NCI-H526 (cell line): ENCODE data around the gene CDH4.
"Not testable (repeated sequence)": the region's sequence is repeated elsewhere in the genome, so short reads cannot be mapped to it uniquely, and the experiment has no call there.

Experiments used
- DNase-seq, 2 experiments: peaks; one replicate each; lab custom pipeline; 2025; lab: John Stamatoyannopoulos, UW

The CDH4 gene

DNA sequence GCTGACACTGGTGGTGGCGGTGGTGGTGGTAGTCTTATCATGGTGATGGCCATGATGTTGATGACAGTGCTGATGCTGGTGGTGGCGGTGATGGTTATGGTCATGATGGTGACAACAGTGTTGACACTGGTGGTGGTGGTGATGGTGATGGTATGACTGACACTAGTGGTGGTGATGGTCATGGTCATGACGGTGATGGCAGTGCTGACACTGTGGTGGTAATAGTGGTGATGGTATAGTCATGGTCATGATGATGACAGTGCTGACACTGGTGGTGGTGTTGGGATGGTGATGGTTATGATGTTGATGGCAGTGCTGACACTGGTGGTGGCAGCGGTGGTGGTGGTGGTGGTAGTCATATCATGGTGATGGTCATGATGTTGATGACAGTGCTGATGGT is 205.7 kb downstream of the CDH4 start:
- DNase-seq: no peak

DNA sequence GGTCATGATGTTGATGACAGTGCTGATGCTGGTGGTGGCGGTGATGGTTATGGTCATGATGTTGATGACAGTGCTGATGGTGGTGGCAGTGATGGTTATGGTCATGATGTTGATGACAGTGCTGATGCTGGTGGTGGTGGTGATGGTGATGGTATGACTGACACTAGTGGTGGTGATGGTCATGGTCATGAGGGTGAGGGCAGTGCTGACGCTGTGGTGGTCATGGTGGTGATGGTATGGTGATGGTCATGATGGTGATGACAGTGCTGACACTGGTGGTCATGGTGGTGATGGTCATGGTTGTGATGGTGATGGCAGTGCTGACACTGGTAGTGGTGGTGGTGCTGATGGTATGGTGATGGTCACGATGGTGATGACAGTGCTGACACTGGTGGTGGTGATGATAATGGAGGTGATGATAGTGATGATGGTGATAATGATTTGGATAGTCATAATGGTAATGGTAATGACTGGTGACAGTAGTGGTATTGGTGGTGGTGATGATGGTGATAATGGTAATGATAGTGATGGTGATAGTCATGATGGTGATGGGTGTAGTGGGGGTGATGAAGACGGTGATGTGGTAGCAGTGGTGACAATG is 206.2 kb downstream of the CDH4 start:
- DNase-seq: no peak

DNA sequence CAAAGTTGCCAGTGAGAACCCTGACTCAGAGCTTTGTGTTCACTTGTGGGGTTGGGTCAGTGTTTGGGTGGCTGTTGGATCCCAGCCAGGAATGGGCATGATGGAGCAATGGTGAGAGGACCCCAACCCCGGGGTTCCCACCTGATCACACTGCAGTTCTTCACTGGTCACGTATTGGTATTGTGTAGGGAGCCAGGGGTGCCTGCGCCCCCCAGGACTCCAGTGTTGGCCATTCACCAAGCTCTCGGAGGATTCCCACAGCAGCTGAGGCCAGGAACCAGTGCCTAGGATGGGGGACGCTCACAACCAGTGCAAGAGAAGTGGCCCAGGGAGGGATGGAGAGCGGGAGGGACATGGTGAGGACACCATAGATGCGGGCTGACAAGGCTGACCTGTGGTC is 207.2 kb downstream of the CDH4 start:
- DNase-seq: no peak

DNA sequence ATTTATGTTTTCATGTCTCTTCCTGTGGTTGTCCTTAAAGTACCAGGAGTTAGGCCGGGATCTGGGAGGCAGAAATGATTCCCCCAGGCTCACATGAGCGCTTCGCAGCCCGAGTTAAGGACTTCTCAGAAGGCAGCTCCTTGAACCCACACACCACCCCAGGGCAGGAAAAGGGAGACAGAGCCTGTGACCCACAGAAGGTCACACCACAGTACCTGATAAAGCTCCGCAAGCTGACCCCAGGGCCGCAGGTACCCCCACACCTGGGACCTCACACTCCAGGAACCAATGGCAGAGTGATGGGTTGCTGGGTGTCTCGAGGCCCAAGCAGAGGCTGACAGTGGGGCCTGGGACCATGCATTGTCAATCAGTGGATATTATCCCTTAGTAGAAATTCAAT is 207.6 kb downstream of the CDH4 start:
- DNase-seq: no peak

DNA sequence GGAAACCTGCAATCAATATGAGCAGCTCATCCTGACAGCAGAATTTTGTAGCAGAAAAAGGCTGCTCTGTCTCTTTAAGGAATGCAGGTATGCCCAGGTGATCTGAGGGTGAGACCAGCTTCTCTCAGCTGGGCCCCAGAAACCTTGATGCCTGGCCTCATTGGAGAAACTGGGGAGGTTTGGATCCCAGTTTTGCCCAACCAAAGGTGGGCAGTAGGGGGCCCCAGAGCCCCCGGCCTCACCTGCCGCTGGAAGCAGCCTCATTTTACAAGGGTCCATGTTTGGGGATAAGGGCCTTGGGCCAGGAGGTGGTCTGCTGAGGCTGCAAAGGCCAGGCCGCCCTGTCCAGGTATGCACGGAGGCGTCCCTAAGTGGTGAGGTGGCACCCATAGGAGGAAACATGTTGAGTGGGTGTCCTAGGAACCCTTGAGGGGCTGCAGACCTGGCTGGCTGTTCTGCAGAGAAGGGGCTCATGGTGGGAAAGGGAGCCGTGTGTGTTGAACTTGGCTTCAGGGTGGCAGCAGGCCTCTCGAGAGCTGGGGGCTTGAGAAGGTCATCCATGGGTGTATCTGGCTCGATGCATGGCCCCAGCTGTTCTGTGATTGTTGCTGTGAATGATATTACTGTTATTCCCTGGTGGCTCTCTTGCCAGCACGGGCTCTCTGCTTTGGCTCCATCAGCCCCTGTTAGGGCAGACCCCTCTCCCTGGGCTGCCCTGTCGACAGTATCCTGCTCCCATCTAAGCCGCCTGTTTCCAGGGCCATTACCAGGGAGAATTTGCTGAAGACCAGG is 208.4 kb downstream of the CDH4 start:
- DNase-seq: no peak

DNA sequence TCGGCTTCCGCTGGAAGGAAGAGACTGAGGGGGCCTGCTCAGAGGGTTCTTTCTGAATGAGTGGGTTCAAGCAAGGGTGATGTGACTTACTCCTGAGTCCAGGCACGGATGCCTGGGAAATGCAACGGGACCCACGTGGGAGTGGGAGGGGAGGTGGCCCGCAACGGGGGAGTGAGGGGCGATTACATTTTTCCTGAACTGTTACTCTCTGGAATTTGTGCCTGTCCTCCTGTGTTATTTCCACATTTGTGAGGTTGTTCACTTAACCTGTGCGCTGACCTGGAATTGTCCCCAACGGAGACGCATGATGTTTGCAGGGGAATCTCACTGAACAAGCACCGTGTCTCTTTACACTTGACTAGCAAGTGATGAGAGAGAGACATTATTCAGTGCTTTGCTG is 209.4 kb downstream of the CDH4 start:
- no peak for DNase-seq

DNA sequence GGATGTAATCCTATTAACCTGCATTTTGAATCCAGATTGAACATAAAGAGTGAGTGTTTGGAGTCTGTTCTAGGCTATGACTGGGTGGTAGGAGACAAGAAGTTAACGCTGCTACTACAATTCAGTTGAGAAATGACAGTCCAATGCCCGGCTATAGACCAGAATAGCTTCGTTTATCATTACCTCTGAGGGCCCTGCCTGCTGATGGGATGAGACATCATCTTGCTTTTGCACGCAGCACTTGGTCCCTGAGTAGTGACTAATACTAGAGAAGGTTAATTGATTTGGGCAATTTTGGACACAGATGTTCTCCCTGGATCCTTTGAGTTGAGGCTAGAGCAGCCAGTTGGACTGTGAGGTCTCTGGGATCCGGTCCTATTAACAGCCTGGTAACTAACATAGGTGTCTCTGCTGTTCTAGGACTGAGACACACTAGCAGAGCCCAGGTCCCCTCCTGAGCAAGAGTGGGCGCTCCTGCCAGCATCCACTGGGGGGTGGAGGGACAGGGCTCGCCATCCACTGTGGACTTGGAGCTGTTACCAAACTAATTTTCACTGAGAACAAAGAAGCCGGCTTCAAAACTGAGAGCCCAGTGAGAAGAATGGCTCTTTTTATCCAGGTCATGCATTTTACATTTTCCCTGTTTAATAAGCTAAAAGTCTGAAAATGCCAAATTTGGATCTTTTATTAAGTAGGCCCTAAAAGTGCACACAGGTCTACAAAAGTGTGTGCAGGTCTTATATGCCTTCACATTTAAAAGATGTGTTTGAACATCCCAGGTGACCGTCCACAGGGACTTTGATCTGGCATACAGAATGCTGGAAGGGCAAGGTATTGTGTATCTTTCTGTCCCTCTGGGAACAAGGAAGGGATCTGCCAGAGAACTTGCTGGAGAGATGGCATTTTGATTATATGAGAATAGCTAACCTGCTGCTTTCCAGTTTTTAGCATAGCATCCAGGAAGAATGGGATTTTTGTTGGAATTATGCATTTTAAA is 212.5 kb downstream of the CDH4 start:
- DNase-seq: no peak

DNA sequence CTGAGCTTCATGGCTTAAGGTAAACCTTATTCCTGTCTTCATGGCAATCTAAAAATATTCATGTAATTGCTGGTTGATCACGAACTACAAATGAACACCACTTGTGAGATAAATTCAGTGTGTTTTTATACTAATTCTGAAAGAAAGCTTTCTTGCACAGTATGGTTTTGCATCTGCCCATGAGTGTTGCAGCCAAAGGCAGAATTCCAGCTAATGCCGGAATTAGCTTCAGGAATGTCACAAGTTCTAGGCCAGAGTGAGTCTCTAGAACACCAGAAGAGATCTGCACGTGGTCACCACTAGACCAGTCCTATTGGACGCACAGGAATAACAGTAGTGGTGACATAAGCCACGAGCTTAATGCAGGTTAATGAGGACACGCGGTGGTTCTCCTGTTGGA is 223.7 kb downstream of the CDH4 start:
- DNase-seq: no peak

DNA sequence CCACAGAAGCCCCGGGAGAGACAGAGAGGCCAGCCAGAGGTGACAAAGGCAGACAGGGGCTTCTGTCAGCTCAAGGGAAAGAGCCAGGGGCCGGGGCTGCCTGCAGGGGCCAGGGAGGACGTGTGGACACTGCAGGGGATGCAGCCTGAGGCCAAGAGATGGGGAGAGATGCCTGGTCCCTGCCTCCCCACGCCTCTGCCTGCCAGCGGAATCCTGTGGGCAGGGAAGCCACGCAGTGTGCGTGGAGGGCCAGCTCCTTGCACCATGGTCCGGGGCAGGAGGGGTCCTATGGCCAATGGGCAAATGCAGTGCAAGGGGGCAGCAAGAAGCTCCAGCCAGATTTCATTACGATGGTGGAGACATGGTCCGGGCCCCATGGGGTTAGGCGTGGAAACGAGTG is 224.9 kb downstream of the CDH4 start:
- DNase-seq: no peak

DNA sequence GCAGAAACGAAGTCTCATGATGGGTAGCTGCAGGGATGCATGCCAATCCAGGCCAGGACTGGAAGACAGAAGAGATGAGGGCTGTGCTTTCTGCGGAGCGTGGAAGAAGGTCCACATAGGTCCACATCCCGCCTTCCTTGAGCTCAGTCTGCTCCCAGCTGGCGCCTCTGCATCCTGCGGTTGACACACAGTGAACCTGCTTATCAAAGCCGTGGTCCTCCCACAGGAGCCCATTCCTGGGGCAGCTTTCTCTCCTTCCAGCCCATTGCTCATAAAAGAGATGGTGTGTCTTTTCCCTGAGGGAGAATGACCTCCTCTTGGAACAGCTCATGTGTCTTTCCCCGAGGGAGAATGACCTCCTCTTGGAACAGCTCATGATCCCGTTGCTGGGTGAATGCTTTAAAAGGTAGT is 225.4 kb downstream of the CDH4 start:
- DNase-seq: no peak

DNA sequence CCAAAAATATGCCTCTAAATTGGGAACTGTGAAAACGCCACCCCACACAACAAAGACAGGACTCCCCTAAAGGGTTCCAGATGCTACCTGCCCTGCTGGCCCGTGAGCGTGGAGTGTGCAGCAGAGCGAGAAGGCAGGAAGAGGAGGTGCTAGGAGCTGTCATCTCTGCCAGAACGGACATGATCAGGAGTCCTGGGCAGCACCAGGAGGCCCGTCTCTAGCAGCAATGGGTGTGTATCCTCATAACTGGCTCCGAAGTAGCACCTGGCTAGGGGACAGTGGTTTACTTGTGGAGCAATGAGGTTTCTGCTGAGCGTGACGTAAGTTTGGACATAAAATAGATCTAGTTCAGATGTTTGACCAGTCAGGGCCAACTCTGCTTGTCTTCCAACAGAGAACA is 226.0 kb downstream of the CDH4 start:
- no peak for DNase-seq

DNA sequence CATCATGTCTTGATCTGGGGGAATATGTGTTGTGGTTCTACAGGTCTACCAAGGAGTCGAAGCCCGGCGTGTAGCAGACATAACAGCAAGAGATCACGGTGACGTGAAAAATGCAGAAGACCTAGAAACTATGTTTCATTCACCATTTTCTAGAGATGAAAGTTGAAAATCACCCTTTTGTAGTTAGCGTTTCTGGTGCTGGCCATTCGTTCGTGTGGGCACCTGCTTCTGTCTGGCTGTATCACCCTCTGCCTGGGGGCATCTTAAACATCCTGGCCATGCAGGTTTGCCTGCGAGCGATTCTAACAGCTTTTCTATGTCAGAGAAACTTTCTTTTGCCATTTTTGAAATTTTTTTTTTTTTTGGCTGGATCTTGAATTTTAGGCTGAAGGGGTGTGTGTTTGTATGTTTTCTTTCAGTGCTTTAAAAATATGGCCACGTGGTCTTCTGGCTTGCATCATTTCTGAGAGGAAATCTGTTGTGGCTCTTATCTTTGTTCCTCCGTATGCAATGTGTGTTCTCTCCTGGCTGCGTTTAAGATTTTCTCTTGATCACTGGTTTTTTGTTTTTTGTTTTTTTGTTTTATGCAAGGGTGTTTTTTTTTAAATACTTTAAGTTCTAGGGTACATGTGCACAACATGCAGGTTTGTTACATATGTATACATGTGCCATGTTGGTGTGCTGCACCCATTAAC is 226.7 kb downstream of the CDH4 start:
- DNase-seq: no peak

DNA sequence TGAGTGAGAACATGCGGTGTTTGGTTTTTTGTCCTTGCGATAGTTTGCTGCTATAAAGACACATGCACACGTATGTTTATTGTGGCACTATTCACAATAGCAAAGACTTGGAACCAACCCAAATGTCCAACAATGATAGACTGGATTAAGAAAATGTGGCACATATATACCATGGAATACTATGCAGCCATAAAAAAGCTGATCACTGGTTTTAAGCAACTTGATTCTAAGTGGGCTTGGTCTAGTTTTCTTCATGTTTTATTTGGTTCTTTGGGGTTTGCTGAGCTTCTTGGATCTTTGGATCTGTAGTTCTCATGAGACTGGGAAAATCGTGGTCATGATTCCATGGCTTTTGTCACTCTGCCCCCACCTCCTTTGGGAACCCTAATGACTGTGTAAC is 227.4 kb downstream of the CDH4 start:
- DNase-seq: not testable (repeated sequence)

DNA sequence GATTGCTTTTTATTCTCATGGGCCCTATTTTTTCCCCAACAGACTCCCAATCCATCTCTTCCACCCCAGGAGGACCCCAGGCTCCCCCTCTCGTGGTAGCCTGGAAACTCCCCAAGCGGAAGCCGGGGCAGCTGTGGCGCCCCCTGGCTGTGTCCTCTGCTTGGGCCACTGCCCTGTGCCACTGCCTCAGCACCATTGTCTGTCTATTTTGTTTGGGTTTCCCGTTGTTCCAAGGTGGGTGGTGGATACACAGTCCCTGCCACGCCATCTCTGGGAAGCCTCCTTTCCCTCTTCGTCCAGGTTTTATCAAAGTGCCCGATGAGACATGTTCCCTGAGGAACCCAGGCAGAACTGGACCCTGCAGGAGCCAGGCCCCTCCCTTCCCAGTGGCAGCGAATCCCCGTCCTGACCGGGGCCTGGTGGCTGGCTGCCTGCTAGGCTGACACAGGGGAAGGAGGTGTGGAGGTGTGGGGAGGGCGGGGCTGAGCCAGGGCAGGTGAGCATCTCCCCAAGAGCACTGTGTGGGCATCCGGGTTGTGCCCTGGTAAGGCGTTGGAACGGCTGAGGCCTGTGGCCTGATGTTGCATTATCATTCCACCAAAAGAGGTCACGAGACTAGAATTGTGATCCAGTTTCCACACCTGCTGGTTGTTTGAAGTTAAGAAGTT is 228.2 kb downstream of the CDH4 start:
- no peak for DNase-seq

DNA sequence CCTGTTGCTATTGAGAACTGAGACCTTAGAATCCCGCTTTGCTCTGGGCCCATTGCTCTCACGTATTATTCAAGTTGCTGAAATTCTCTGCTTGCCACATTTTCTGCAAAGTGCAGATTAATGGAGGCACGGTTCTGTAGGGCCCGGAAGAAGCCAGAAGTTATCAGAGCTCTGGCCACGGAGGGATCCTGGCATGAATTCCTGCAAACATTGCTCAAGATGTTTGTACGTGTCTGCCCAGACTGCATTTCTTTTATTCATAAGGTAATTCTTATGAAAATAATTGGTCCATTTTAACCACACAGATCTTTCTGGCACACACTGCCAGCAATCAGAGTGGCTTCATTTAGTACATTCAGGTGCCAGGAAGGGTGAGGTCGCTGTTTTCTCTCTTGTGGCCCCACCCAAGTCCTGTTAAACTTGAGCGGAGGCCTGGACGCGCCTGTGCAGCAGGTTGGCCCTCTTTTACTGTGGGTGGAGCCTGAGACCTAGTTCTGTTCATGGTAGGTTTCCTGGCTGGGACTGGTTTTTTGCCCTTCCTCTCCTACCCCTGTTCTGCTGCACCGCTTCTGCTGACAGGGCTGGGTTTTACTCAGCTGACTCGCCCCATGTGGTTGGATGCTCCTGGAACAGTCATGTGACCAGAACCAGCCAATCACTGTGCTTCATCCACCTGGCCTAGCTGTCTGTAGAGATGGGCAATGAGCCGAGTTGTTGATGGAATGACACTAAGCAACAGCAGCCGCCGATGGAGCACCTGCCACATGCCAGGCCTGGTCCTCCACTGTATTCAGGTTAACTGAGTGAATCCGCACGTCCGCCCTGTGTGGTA is 230.2 kb downstream of the CDH4 start:
- no peak for DNase-seq

DNA sequence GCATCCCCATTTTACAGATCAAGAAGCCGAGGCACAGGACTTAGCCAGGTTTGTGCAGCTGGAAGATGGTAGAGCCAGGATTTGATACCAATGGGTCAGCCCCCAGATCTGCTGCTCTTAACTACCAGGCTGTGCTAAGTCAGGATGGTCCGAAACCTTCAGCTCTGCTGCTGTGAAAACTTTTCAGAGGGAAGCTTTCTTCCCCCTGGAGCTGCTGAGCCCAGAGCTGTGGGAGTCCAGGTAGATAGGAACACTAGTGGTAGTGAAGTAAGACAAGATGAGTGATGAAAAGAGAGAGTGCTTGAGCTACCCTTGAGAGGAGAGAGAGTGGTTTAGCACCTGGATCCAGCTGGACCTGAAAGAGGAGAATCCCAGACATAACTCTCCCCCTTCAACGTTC is 230.8 kb downstream of the CDH4 start:
- DNase-seq: no peak

DNA sequence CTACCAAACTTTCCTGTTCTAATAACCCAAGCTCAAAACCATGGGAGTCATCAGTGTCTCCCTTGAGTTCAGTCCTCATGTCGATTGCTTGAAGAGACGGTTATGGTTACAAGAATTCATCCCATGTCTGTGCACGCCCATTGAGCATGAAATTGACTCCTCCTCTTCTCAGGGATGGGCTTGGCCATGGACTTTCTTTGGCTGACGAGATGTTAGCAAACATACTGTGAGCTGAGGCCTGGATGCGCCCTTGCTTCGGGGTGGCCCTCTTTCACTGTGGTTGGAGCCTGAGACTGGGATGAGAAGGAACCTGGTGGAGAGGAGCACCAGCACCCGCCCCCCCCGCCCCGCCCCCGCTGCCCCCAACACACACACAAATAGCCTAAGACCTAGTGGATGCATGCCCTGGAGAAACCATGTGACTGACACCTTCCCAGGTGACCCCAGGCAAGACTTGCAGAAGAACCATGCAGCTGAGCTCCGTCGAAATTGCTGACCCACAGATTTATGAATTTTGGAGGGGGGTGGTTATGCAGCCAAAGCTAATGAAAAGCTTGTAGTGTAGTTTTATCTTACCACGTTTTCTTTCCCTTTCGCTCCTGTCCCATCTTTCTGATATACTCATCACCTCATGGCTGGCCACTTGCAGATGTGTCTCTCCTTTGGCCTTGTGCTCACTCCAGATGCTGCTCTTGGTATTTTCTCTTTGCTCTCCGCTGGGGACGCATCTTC is 231.4 kb downstream of the CDH4 start:
- no peak for DNase-seq

DNA sequence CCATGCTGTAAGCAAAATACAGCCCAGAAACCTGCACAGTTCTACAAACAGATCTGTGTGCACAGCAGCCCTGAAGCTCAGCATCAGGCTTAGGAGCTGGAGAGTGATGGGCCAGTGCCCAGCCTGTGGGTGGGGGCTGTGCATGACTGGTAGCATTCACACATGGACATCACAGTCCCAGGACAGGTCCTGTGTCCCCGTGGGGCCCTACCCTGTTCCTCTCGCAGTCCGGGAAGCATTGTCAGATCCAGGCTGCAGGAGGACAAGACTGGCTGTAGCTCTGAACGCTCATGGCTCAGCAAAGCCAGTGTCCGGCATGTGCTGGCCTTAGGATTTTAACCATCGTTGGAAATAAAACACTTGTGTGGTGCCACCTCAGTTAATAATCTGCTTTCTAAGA is 234.1 kb downstream of the CDH4 start:
- DNase-seq: no peak

DNA sequence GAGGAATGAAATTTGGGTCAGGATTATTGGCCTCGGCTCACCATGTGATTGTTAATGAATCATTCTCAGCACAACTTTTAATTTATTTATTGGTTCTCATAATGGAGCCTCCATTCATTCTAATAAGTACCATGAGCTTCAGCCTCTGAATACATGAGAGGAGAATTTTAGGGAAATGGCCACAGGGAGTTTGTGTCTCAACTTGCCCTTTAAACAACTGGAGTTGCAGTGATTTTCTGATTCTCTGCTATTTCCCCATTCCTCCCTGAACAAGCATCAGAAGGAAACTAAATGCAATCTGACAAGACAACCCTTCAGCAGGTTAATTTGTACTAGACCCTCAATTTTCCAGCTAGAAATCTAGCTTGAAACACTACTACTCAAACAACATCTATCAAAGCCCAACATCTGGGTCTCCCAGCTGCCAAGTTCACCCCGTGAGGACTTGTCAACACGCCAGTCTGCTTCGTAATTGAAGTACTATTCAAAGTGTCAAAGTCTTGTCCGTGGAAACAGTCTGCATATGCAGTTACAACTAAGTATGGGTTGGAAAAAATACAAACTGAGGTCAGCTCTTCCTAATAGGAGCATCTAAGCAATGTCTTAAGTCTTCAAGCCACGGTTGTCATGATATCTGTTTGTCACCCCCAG is 235.4 kb downstream of the CDH4 start:
- DNase-seq: no peak

DNA sequence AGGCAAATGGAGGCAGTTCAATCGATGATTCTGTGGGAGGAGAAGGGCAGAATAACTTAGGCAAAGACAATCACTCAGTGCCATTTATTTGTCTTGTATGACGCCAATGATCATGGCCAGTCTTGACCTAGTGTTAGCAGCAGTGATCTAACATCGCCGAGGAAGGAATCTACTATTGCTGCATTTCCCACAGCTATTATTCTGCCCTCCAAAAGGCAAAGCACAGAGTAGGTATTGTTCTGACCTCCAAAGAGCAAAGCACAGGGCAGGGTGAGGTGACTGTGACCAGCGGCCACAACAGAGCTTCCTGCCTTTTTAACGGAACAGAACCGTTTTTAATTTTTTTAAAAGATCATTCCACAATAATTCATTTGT is 235.9 kb downstream of the CDH4 start:
- no peak for DNase-seq
